ENCODE data around the gene POPDC2. TPM values are rescaled to one million over a fixed set of nuclear protein-coding genes. Genes with fewer than 3 reads are reported as not detected.

Gene POPDC2
- total and polyA plus RNA-seq, 2 donors (not counting 3 experiments of a cell fraction or from before 2014, with no cell fraction given), result 0.57 to 0.66 TPM

DNA sequence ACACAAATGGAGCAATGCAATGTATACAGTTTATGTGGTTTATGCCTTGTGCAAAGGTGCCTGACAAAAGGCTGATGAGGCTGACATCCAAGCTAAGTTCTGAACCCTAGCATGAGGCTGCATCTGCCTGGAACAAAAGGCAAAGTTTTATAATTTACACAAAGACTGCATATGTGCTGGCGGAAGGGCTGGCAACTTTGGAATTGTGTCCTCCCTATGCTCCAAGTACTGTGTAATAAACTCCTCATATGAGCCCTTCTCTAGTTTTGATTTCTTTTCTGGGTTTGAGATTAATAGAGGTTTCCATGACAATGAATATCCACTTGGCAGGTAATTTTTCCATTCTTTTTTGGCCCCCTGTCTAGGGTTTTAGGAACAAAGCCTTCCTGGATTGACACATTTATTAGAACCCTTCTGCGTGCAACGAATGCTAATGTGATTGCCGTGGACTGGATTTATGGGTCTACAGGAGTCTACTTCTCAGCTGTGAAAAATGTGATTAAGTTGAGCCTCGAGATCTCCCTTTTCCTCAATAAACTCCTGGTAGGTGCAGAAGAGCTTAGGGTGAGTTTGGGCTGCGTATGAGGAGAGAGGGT, 51.9 kb downstream of the POPDC2 start:
- no peak overlapping the region for H2AFZ ChIP-seq (ENCODE audit: low read depth, low read length)
- H3K27me3 ChIP-seq (ENCODE audit: control insufficient read depth in 2 of 2, insufficient read depth in 2 of 2, low read length in 2 of 2), result peaks cover 8 to 11% of the 10 kb centered on the region in 2 experiments
- H3K9ac ChIP-seq (replicated peaks; ENCODE audit: extremely low read depth, insufficient read depth, low read length), result no peak overlapping the region
- H4K20me1 ChIP-seq (replicated peaks; ENCODE audit: control insufficient read depth, extremely low read depth, insufficient read depth, low read length), result no peaks in the 10 kb centered on the region
- H3K27ac ChIP-seq (ENCODE audit: insufficient read depth, low read depth, low read length), result no peak overlapping the region
- TF ChIP-seq JUN (IDR thresholded peaks at IDR 0.05; ENCODE audit: borderline replicate concordance, insufficient read depth, insufficient read length, low read depth) (no peak), POLR2AphosphoS5 (IDR thresholded peaks at IDR 0.05; ENCODE audit: insufficient read depth, low read depth, low read length) (no peak), FOS (IDR thresholded peaks at IDR 0.05; ENCODE audit: borderline replicate concordance, insufficient read depth, low read length) (no peak), GATA2 (IDR thresholded peaks at IDR 0.05; ENCODE audit: insufficient read depth, insufficient read length, low read depth, low read length) (no peak), MYC (IDR thresholded peaks at IDR 0.05; ENCODE audit: low read depth, low read length) (no peak), EZH2 (IDR thresholded peaks at IDR 0.05; ENCODE audit: borderline replicate concordance, low read depth, low read length, severe bottlenecking) (no peak), POLR2A (IDR thresholded peaks at IDR 0.05; ENCODE audit: low read depth, low read length) (no peak)
- TF ChIP-seq, protein P1, sequence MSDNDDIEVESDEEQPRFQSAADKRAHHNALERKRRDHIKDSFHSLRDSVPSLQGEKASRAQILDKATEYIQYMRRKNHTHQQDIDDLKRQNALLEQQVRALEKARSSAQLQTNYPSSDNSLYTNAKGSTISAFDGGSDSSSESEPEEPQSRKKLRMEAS (IDR thresholded peaks at IDR 0.05; ENCODE audit: insufficient read depth, insufficient read length), result no peak
- TF ChIP-seq, protein P2, sequence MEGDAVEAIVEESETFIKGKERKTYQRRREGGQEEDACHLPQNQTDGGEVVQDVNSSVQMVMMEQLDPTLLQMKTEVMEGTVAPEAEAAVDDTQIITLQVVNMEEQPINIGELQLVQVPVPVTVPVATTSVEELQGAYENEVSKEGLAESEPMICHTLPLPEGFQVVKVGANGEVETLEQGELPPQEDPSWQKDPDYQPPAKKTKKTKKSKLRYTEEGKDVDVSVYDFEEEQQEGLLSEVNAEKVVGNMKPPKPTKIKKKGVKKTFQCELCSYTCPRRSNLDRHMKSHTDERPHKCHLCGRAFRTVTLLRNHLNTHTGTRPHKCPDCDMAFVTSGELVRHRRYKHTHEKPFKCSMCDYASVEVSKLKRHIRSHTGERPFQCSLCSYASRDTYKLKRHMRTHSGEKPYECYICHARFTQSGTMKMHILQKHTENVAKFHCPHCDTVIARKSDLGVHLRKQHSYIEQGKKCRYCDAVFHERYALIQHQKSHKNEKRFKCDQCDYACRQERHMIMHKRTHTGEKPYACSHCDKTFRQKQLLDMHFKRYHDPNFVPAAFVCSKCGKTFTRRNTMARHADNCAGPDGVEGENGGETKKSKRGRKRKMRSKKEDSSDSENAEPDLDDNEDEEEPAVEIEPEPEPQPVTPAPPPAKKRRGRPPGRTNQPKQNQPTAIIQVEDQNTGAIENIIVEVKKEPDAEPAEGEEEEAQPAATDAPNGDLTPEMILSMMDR (IDR thresholded peaks at IDR 0.05; ENCODE audit: extremely low read depth in 1 of 2, insufficient read depth in 1 of 2, low read depth in 1 of 2, low read length in 2 of 2), result no peak
- H3K79me2 ChIP-seq (ENCODE audit: control insufficient read depth, insufficient read depth, low read length), result no peaks in the 10 kb centered on the region
- no peak overlapping the region for H3K4me2 ChIP-seq (ENCODE audit: insufficient read depth, low read length)
- no peaks in the 10 kb centered on the region for H3K4me1 ChIP-seq (ENCODE audit: control insufficient read depth, extremely low read depth, insufficient read depth, low read length)
- FAIRE-seq (no peak), DNase-seq (ENCODE audit: low read depth, low spot score) (no peak)
- intact Hi-C loops (cut with micrococcal nuclease) (no loop called here), dilution Hi-C loops (cut with MboI; ENCODE audit: extremely low pct_ligation_motif_present, low sequenced_read_pairs) (no loop called here)
- no peaks in the 10 kb centered on the region for H3K9me3 ChIP-seq (replicated peaks; ENCODE audit: control insufficient read depth, insufficient read depth, low read length)
- ChIA-PET CTCF (interaction anchor here (1.0 to 1.7 kb wide), 2 partner anchors 19 to 29 kb away, joined by 3 to 4 read pairs; partner anchors contain the start of gene ADPRH), POLR2A (no interaction called here)
- H3K36me3 ChIP-seq (ENCODE audit: control insufficient read depth in 2 of 2, extremely low read depth in 1 of 2, insufficient read depth in 2 of 2, low read length in 2 of 2), result no peaks in the 10 kb centered on the region
- H3K4me3 ChIP-seq (replicated peaks in 1 of 3; ENCODE audit: insufficient read depth in 1 of 3, low read depth in 1 of 3, low read length in 3 of 3), result no peak overlapping the region
- no TSS peak for BruUV-seq (replicated peaks)
- no peaks in the 10 kb centered on the region for H3K9me1 ChIP-seq (replicated peaks; ENCODE audit: control insufficient read depth, extremely low read depth, insufficient read depth, low read length)

Measured in endothelial cell of umbilical vein (primary cell).